Endodermal cell (in vitro differentiated cells): ENCODE data around the gene MCMBP. TPM values are rescaled to one million over a fixed set of nuclear protein-coding genes. Genes with fewer than 3 reads are reported as not detected.
A peak's percentile ranks its signal among the peaks of the same experiment; 100 is the strongest.

Experiments
- DNase-seq: peaks from one replicate; pipeline ENCODE4 v3.0.0-alpha.2; 2017
- H3K27ac ChIP-seq: 2 replicates; pipeline ENCODE4 v1.5.1; 2013; ENCODE audit warnings: mild to moderate bottlenecking, low read depth, low read length, moderate library complexity
- H3K27me3 ChIP-seq: 2 replicates; pipeline ENCODE4 v1.6.1; 2013; ENCODE audit warnings: mild to moderate bottlenecking, low read length, moderate library complexity; ENCODE audit not compliant: insufficient read depth, control insufficient read depth, poor library complexity, severe bottlenecking
- H3K36me3 ChIP-seq: 2 replicates; pipeline ENCODE4 v1.7.0; 2013; ENCODE audit warnings: mild to moderate bottlenecking, low read length, moderate library complexity; ENCODE audit not compliant: control insufficient read depth, insufficient read depth
- H3K4me1 ChIP-seq: one replicate; pipeline ENCODE4 v1.7.0; 2013; ENCODE audit warnings: low read length; ENCODE audit not compliant: control insufficient read depth, insufficient read depth
- H3K4me3 ChIP-seq: 2 replicates; pipeline ENCODE4 v1.5.1; 2013; ENCODE audit warnings: mild to moderate bottlenecking, low read length, moderate library complexity
- H3K9ac ChIP-seq: 2 replicates; pipeline ENCODE4 v1.6.1; 2013; ENCODE audit warnings: mild to moderate bottlenecking, low read length, moderate library complexity; ENCODE audit not compliant: poor library complexity, severe bottlenecking; ENCODE audit errors: extremely low read depth
- H3K9me3 ChIP-seq: 2 replicates; pipeline ENCODE4 v1.6.1; 2013; ENCODE audit warnings: mild to moderate bottlenecking, low read length, moderate library complexity; ENCODE audit not compliant: control insufficient read depth
- H3K27ac Mint-ChIP-seq: 2 replicates; pipeline ENCODE4 v1.8.0; 2020; ENCODE audit warnings: mixed read lengths
- H3K27me3 Mint-ChIP-seq: 2 replicates; pipeline ENCODE4 v1.8.0; 2021; ENCODE audit warnings: mild to moderate bottlenecking, mixed read lengths; ENCODE audit not compliant: insufficient read depth
- H3K36me3 Mint-ChIP-seq: 2 replicates; pipeline ENCODE4 v1.8.0; 2020; ENCODE audit warnings: low read depth, mixed read lengths
- H3K4me1 Mint-ChIP-seq: 2 replicates; pipeline ENCODE4 v1.8.0; 2020; ENCODE audit warnings: mixed read lengths
- H3K4me3 Mint-ChIP-seq: 2 replicates; pipeline ENCODE4 v1.8.0; 2020; ENCODE audit warnings: mild to moderate bottlenecking, moderate library complexity, mixed read lengths
- H3K9me3 Mint-ChIP-seq: 2 replicates; pipeline ENCODE4 v1.8.0; 2020; ENCODE audit warnings: mild to moderate bottlenecking, mixed read lengths
- CTCF ChIP-seq: fragments of 200-600 bp; sonication (generic); conservative IDR thresholded peaks from 2 replicates; pipeline ENCODE4 v1.5.0; 2021; ENCODE audit warnings: antibody characterized with exemption, mild to moderate bottlenecking
- WGBS, 2 experiments: methylation state at CpG; one replicate each; pipeline versions ENCODE4 v1.1.5 to v1.1.7; 2013; ENCODE audit warnings: missing lambda C conversion rate in 2 of 2, mixed read lengths in 1 of 2; ENCODE audit not compliant: insufficient coverage in 1 of 2, insufficient read length in 1 of 2; 5-methylcytosine and 5-hydroxymethylcytosine counted together
- long read RNA-seq, 4 experiments: library from polyadenylated mRNA in 2 of 4; library from RNA in 1 of 4; library from capped mRNA in 1 of 4; stranded (forward) in 3 of 4; unstranded in 1 of 4; transcript quantifications; one replicate each; pipeline ENCODE4 v2.0.0, GENCODE V29; 2020 to 2021; ENCODE audit warnings: inconsistent platforms in 1 of 4
- polyA plus RNA-seq, 2 experiments: library from polyadenylated mRNA; stranded (reverse); fragments of 50-300 nt; gene quantifications; one replicate each; pipeline ENCODE4 v1.2.3, GENCODE V29; 2013
- total RNA-seq, 2 donors: library from RNA; stranded (reverse); fragmentation: NEBNext Ultra II Directional in 1 of 2; extraction: Animal tissue kit (Norgen Biotek cat#: 25700) in 1 of 2; gene quantifications; 2 replicates in 1 of 2; 3 replicates in 1 of 2; pipeline ENCODE4 v1.2.1, GENCODE V29; 2021

The MCMBP gene
- 10 to 100 TPM; 96.6 to 98.9 TPM for total RNA-seq
- polyA plus RNA-seq (2013, experiment 1 of 2) = 73.9 TPM
- polyA plus RNA-seq (2013, experiment 2 of 2) = 69.9 TPM
- long read RNA-seq, experiment 1, full-length matches to known transcripts = 19 of 68 reads
- long read RNA-seq, experiment 1, partial matches to known transcripts = 21 of 68 reads
- long read RNA-seq, experiment 1, other reads (novel, unspliced or antisense) = 28 of 68 reads
- long read RNA-seq, experiment 2, full-length matches to known transcripts = 191 of 242 reads
- long read RNA-seq, experiment 2, partial matches to known transcripts = 11 of 242 reads
- long read RNA-seq, experiment 2, other reads (novel, unspliced or antisense) = 40 of 242 reads
- long read RNA-seq, experiment 3, full-length matches to known transcripts = 13 of 38 reads
- long read RNA-seq, experiment 3, partial matches to known transcripts = 12 of 38 reads
- long read RNA-seq, experiment 3, other reads (novel, unspliced or antisense) = 13 of 38 reads
- long read RNA-seq, experiment 4, partial matches to known transcripts = 8 of 11 reads
- long read RNA-seq, experiment 4, other reads (novel, unspliced or antisense) = 3 of 11 reads

GRCh38 chr10:119872610-119872859 is at the start of gene MCMBP:
TSS of gene MCMBP (minus strand) at chr10:119872843. CDS start at chr10:119872584, 259 bp downstream.
- H3K27ac ChIP-seq = peak within 1 kb of the TSS; percentile 44
- H3K27me3 ChIP-seq = no peaks in the 10 kb centered on the region
- H3K9ac ChIP-seq = peak within 1 kb of the TSS; percentile 60
- H3K4me1 Mint-ChIP-seq = peaks cover 25% of the 10 kb centered on the region
- H3K27me3 Mint-ChIP-seq = no peaks in the 10 kb centered on the region
- DNase-seq = no peak
- H3K4me3 Mint-ChIP-seq = peak within 1 kb of the TSS; percentile 91
- H3K9me3 Mint-ChIP-seq = no peaks in the 10 kb centered on the region
- WGBS, 2 experiments = 0% methylated on average over 2 to 42 of the region's 42 CpGs
- H3K9me3 ChIP-seq = no peaks in the 10 kb centered on the region
- H3K36me3 ChIP-seq = no peaks in the 10 kb centered on the region
- no peak for TF ChIP-seq CTCF
- peak within 1 kb of the TSS; percentile 91 for H3K27ac Mint-ChIP-seq
- peaks cover 5% of the 10 kb centered on the region for H3K36me3 Mint-ChIP-seq
- no peaks in the 10 kb centered on the region for H3K4me1 ChIP-seq
- H3K4me3 ChIP-seq = peak within 1 kb of the TSS; percentile 92

GRCh38 chr10:119919826-119920225 is 47.2 kb upstream of the MCMBP start:
- Mint-ChIP-seq H3K27ac (no peak overlapping the region), H3K4me3 (no peak overlapping the region), H3K4me1 (peaks cover 24% of the 10 kb centered on the region), H3K9me3 (no peaks in the 10 kb centered on the region), H3K27me3 (no peaks in the 10 kb centered on the region), H3K36me3 (peaks cover 77% of the 10 kb centered on the region)
- Histone ChIP-seq H3K36me3 (peaks cover 88% of the 10 kb centered on the region), H3K9ac (no peak overlapping the region), H3K4me1 (peaks cover 3% of the 10 kb centered on the region), H3K4me3 (no peak overlapping the region), H3K9me3 (no peaks in the 10 kb centered on the region), H3K27me3 (no peaks in the 10 kb centered on the region), H3K27ac (no peak overlapping the region)
- no peak for DNase-seq
- no peak for TF ChIP-seq CTCF
- 91 to 97% methylated on average over 1 of the region's 1 CpG for WGBS, 2 experiments

- no peaks in the 10 kb centered on the region for H3K27me3 Mint-ChIP-seq
- H3K9me3 Mint-ChIP-seq = no peaks in the 10 kb centered on the region
- peaks cover 78% of the 10 kb centered on the region for H3K36me3 Mint-ChIP-seq
- 95 to 100% methylated on average over 3 of the region's 3 CpGs for WGBS, 2 experiments
- no peak for DNase-seq
- Histone ChIP-seq H3K4me3 (no peak overlapping the region), H3K9ac (no peak overlapping the region), H3K36me3 (peaks cover 92% of the 10 kb centered on the region), H3K4me1 (peaks cover 3% of the 10 kb centered on the region), H3K9me3 (no peaks in the 10 kb centered on the region), H3K27ac (no peak overlapping the region), H3K27me3 (no peaks in the 10 kb centered on the region)
- H3K27ac Mint-ChIP-seq = no peak overlapping the region
- no peak for TF ChIP-seq CTCF
- peaks cover 21% of the 10 kb centered on the region for H3K4me1 Mint-ChIP-seq
- no peak overlapping the region for H3K4me3 Mint-ChIP-seq
These were observed 46.6 kb upstream of the MCMBP start for GRCh38 chr10:119919271-119919670.
